Measurements from ENCODE around the gene RAMP2. TPM values are rescaled to one million over a fixed set of nuclear protein-coding genes. Genes with fewer than 3 reads are reported as not detected.

Gene RAMP2, protein sequence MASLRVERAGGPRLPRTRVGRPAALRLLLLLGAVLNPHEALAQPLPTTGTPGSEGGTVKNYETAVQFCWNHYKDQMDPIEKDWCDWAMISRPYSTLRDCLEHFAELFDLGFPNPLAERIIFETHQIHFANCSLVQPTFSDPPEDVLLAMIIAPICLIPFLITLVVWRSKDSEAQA
- total RNA-seq (10 to 100 TPM in 3 of 4 donors, 1 to 10 TPM in 1; 9.2 to 39.8 (median 18.7) TPM), polyA plus RNA-seq (10 to 100 TPM; 17.5 to 21.9 (median 21.4) TPM)
- long read RNA-seq, donor 1, transcript RAMP2-201 (4 exons, 780 nt), result major isoform, 7 of 8 reads
- long read RNA-seq, donor 1, partial matches to known transcripts, result 1 of 8 reads
- long read RNA-seq, donor 1, other reads (novel, unspliced or antisense), result 0 of 8 reads
- long read RNA-seq, donor 2, transcript RAMP2-201 (4 exons, 780 nt), result major isoform, 6 of 6 reads
- long read RNA-seq, donor 2, partial matches to known transcripts, result 0 of 6 reads
- long read RNA-seq, donor 2, other reads (novel, unspliced or antisense), result 0 of 6 reads

DNA sequence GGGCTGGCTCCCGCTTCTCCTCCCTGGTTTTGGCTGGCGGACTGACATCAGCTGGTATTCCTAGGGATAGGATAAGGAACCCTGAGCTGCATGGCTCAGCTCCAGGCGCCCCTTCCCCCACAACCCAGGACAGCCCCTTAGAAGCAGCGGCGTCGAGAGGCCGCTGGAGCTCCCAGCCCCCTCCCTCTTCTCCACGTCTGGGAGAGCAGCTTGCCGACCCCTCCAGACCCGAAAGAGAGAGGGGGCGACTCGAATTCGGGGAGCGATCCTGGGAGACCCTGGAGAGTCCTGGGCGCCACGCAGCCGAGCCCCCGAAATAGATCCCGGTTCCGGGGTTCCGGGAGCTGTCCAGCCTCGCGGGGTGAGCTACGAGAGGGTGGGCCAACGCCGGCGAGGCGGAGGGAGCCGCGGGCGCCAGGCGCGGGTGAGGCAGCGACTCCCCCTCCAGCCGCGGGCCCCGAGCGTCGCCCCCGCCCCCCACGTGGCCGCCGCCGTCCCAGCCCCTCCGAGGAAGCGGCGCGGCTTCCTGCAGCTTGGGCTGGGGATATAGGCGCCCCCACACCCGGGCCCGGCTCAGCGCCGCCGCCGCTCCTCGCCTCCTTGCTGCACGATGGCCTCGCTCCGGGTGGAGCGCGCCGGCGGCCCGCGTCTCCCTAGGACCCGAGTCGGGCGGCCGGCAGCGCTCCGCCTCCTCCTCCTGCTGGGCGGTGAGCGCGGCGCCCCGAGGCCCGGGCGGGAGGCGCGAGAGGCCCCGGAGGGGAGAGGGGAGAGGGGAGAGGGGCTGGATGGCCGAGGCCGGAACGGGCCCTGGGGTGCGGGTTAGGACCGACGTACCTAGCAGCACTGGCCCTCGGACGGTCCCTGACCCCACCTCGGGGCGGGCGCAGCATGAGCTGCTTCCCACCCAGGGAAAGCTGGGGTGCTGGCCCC, at the start of gene RAMP2:
Gene RAMP2, plus strand, starts transcription at position 576 of the 930 bp plus-strand sequence. Its CDS starts 35 bp downstream, at position 611.
- Histone ChIP-seq H3K36me3 (ENCODE audit: insufficient read depth in 1 of 2, low read depth in 1 of 2) (no peaks in the 10 kb centered on the region), H3K27ac (peak within 1 kb of the TSS; percentile 63), H3K9me3 (no peaks in the 10 kb centered on the region), H3K4me1 (peaks cover 4% of the 10 kb centered on the region), H3K27me3 (ENCODE audit: insufficient read depth in 3 of 3, low read length in 2 of 3) (peaks cover 0 to 38% (median 14%) of the 10 kb centered on the region in 3 donors), H3K4me3 (peak within 1 kb of the TSS; percentile 68)
- intact Hi-C loops (cut with DNase I), result loop anchor here (5.0 kb wide), 3 partner anchors 39 to 184 kb away; partner anchors contain the start of gene PSMC3IP (in 1 of the 2)
- DNase-seq (peak; percentile 52 to 67), ATAC-seq (peak; percentile 25 to 50 (median 40))
- WGBS, 3 donors, result 3 to 4% (median 4%) methylated on average over 45 to 89 of the region's 92 CpGs
- TF ChIP-seq, protein P1, sequence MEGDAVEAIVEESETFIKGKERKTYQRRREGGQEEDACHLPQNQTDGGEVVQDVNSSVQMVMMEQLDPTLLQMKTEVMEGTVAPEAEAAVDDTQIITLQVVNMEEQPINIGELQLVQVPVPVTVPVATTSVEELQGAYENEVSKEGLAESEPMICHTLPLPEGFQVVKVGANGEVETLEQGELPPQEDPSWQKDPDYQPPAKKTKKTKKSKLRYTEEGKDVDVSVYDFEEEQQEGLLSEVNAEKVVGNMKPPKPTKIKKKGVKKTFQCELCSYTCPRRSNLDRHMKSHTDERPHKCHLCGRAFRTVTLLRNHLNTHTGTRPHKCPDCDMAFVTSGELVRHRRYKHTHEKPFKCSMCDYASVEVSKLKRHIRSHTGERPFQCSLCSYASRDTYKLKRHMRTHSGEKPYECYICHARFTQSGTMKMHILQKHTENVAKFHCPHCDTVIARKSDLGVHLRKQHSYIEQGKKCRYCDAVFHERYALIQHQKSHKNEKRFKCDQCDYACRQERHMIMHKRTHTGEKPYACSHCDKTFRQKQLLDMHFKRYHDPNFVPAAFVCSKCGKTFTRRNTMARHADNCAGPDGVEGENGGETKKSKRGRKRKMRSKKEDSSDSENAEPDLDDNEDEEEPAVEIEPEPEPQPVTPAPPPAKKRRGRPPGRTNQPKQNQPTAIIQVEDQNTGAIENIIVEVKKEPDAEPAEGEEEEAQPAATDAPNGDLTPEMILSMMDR (IDR thresholded peaks at IDR 0.05), result no peak

DNA sequence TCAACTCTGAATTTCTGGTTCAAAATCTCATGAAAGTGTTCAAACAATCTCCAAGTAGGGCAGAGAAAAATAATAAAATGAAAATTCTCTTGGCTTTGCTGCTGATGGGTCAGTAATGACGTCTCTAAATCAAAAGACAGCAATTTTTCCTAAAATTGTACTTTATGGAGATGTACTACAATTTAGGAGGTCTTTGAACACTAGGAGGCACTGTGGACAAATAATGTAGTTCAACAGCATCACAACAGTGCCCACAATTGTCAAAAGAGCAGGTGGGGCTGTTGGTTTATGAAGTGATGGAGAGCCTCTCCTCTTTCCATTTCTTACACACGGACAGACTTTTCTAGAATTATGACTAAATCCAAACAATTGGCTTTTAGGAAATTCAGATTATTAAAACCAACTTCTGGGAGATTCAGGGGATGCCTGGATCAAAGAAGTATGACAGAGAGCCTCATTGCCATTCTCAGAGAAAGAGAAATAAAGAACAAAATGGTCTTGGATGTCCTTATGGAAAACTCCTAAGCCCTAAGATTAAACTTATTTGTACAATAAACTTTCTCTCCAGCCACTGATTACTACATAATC, 39.9 kb upstream of the RAMP2 start:
- Histone ChIP-seq H3K36me3 (ENCODE audit: insufficient read depth in 1 of 2, low read depth in 1 of 2) (peaks cover 6 to 100% of the 10 kb centered on the region in 2 donors), H3K27me3 (ENCODE audit: insufficient read depth in 3 of 3, low read length in 2 of 3) (no peaks in the 10 kb centered on the region), H3K27ac (no peak overlapping the region), H3K4me3 (no peak overlapping the region), H3K9me3 (no peaks in the 10 kb centered on the region), H3K4me1 (no peaks in the 10 kb centered on the region)
- peak; percentile 43 to 80 (median 65) for ATAC-seq
- 19 to 35% (median 20%) methylated on average over 2 of the region's 2 CpGs for WGBS, 3 donors
- TF ChIP-seq, protein P1 (IDR thresholded peaks at IDR 0.05), result peak; percentile 59
- DNase-seq, result no peak
- intact Hi-C loops (cut with DNase I), result loop anchor here (1.0 to 10.0 kb wide), 5 partner anchors 41 to 214 kb away; partner anchors contain the start of genes BECN1 (in 1 of the 2) and RAMP2 (in 1 of the 2)

DNA sequence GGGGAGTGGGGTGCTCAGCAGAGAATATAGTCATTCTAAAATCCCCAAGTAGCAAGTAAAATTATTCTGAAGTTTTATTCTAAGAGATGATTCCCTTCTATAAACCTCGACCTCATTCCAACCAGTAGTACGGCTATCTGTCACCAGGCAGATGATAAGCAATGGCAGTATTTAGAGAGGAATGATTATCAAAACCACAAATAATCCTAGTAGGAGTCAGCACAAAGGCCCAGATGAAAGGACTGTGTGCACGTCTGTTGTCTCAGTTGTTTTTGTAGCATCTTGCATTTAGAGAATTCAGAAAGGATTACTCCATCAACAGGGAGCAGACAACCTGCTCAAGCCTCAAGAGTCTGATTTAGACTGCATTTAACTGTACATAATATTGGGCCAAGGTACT, 37.4 kb upstream of the RAMP2 start:
- intact Hi-C loops (cut with DNase I), result loop anchor here (5.0 to 10.0 kb wide), 3 partner anchors 39 to 211 kb away; partner anchors contain the start of gene RAMP2 (in 1 of the 2)
- H3K4me3 ChIP-seq, result no peak overlapping the region
- 83 to 91% (median 89%) methylated on average over 3 of the region's 3 CpGs for WGBS, 3 donors
- no peak overlapping the region for H3K27ac ChIP-seq
- H3K27me3 ChIP-seq (ENCODE audit: insufficient read depth in 3 of 3, low read length in 2 of 3), result no peaks in the 10 kb centered on the region
- no peaks in the 10 kb centered on the region for H3K4me1 ChIP-seq
- TF ChIP-seq, protein P1 (IDR thresholded peaks at IDR 0.05), result no peak
- ATAC-seq, result no peak
- peaks cover 1 to 100% of the 10 kb centered on the region in 2 donors for H3K36me3 ChIP-seq (ENCODE audit: insufficient read depth in 1 of 2, low read depth in 1 of 2)
- no peak for DNase-seq
- H3K9me3 ChIP-seq, result no peaks in the 10 kb centered on the region

DNA sequence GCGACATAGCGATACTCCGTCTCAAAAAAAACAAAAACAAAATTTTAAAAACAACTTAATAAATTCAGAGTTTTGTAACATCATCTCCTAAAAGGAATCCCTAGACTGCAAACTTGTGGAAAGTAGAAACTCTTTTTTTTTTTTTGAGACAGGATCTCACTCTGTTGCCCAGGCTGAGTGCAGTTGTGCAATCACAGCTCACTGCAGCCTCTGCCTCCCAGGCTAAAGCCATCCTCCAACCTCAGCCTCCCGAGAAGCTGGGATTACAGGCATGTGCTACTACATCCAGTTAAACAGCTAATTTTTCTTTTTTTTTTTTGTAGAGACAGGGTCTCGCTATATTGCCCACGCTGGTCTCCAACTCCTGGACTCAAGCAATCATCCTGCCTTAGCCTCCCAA, 35.9 kb upstream of the RAMP2 start:
- H3K9me3 ChIP-seq, result no peaks in the 10 kb centered on the region
- H3K36me3 ChIP-seq (ENCODE audit: insufficient read depth in 1 of 2, low read depth in 1 of 2), result peaks cover 0 to 100% of the 10 kb centered on the region in 2 donors
- intact Hi-C loops (cut with DNase I), result loop anchor here in 1 of 2 donors (10.0 kb wide), 1 partner anchor 210 kb away; no protein-coding TSS in a partner anchor
- WGBS, 3 donors, result 96 to 98% (median 97%) methylated on average over 6 of the region's 6 CpGs
- TF ChIP-seq, protein P1 (IDR thresholded peaks at IDR 0.05), result no peak
- H3K4me1 ChIP-seq, result no peaks in the 10 kb centered on the region
- DNase-seq, result no peak
- H3K27ac ChIP-seq, result no peak overlapping the region
- H3K27me3 ChIP-seq (ENCODE audit: insufficient read depth in 3 of 3, low read length in 2 of 3), result no peaks in the 10 kb centered on the region
- ATAC-seq, result no peak
- H3K4me3 ChIP-seq, result no peak overlapping the region

All from psoas muscle (tissue), 8 donors.